Spleen (tissue), 11 donors: ENCODE data around the gene DCST2. TPM values are rescaled to one million over a fixed set of nuclear protein-coding genes. Genes with fewer than 3 reads are reported as not detected.

Source experiments
- DNase-seq: peaks from one replicate; pipeline ENCODE4 v3.0.0-alpha.2; 2020
- H3K27ac ChIP-seq, 8 donors: fragments of 200-600 bp; sonication (generic) in 7 of 8; 1 replicate in 4 of 8; 2 replicates in 4 of 8; pipeline versions ENCODE4 v1.5.0 to v1.8.0; 2016 to 2021; ENCODE audit warnings: inconsistent platforms in 4 of 8, mild to moderate bottlenecking in 4 of 8, moderate library complexity in 1 of 8
- H3K27me3 ChIP-seq, 7 donors: fragments of 200-600 bp; sonication (generic) in 6 of 7; replicated peaks in 1 of 7; 1 replicate in 4 of 7; 2 replicates in 3 of 7; pipeline versions ENCODE4 v1.5.0 to v1.8.0; 2016 to 2021; ENCODE audit warnings: inconsistent platforms in 3 of 7, mild to moderate bottlenecking in 1 of 7
- H3K36me3 ChIP-seq, 6 donors: fragments of 200-600 bp; sonication (generic) in 5 of 6; 1 replicate in 4 of 6; 2 replicates in 2 of 6; pipeline versions ENCODE4 v1.5.0 to v1.8.0; 2016 to 2021; ENCODE audit warnings: inconsistent platforms in 2 of 6
- H3K4me1 ChIP-seq, 6 donors: fragments of 200-600 bp; sonication (generic) in 5 of 6; 1 replicate in 3 of 6; 2 replicates in 3 of 6; pipeline versions ENCODE4 v1.5.0 to v1.8.0; 2016 to 2021; ENCODE audit warnings: inconsistent platforms in 3 of 6
- H3K4me3 ChIP-seq, 8 donors: fragments of 200-600 bp; sonication (generic) in 7 of 8; 1 replicate in 4 of 8; 2 replicates in 4 of 8; pipeline versions ENCODE4 v1.5.0 to v1.8.0; 2016 to 2021; ENCODE audit warnings: inconsistent platforms in 4 of 8, mild to moderate bottlenecking in 4 of 8, moderate library complexity in 2 of 8
- H3K9me3 ChIP-seq, 8 donors: fragments of 200-600 bp; sonication (generic) in 7 of 8; 1 replicate in 4 of 8; 2 replicates in 4 of 8; pipeline versions ENCODE4 v1.5.0 to v1.8.0; 2016 to 2021; ENCODE audit warnings: inconsistent platforms in 4 of 8
- POLR2A ChIP-seq, 3 donors: fragments of 450-650 bp; IDR thresholded peaks; one replicate each; pipeline ENCODE4 v1.5.1; 2017; ENCODE audit warnings: antibody characterized with exemption in 3 of 3, mild to moderate bottlenecking in 1 of 3
- POLR2AphosphoS5 ChIP-seq, 3 donors: sonication (generic); formaldehyde crosslinking; IDR thresholded peaks; one replicate each; pipeline ENCODE4 v1.5.1; 2017; ENCODE audit warnings: antibody characterized with exemption in 3 of 3
- WGBS, 5 donors: extraction: QIAGEN DNeasy Blood & Tissue Kit in 3 of 5; methylation state at CpG; one replicate each; pipeline versions ENCODE4 v1.1.5 to v1.1.7; 2013 to 2018; 5-methylcytosine and 5-hydroxymethylcytosine counted together
- intact Hi-C: fragments of 100-400 bp; cut with DNase I; formaldehyde crosslinking; loops from one replicate; pipeline ENCODE4 v1.15.0; 2023; ENCODE audit warnings: low total_unique reads
- polyA plus RNA-seq, 3 donors: library from polyadenylated mRNA; stranded (reverse); fragments of 200-250 nt; gene quantifications; one replicate each; pipeline ENCODE4 v1.2.1, GENCODE V29; 2013
- total RNA-seq, 7 donors: library from RNA; depleted of rRNA in 3 of 7; stranded (reverse); fragments of >200 nt in 3 of 7; fragmentation: NEBNext Ultra II Directional in 4 of 7; extraction: Animal tissue kit (Norgen Biotek cat#: 25700) in 4 of 7; gene quantifications; one replicate each; pipeline versions ENCODE4 v1.1.0 to v1.2.1, GENCODE V29; 2016 to 2021
- TF ChIP-seq, protein P1 (sequence below), 11 experiments: fragments of 200-600 bp in 7 of 11; fragments of 450-650 bp in 4 of 11; sonication (generic) in 4 of 11; IDR thresholded peaks in 8 of 11; conservative IDR thresholded peaks in 3 of 11; 1 replicate in 7 of 11; 2 replicates in 4 of 11; pipeline versions ENCODE4 v1.4.0 to v1.8.0; 2016 to 2021; ENCODE audit warnings: antibody characterized with exemption in 11 of 11, inconsistent platforms in 4 of 11, mild to moderate bottlenecking in 1 of 11
- donor health status: healthy with polysubstance abuse.
- donor health status: DM: no; HTN: no; CAD: no; lungs with moderate emphysema.
- donor health status: DM: no; HTN: no; CAD: no.
- donor health status: Bipolar disorder and iron deficiency.
- donor health status: healthy.
- donor health status: DM: no; HTN: no; CAD: no.
- donor health status: DM: yes; HTN: yes; CAD: no.

Gene DCST2
- total and polyA plus RNA-seq, 10 donors = 0.54 to 4.1 (median 1.0) TPM; not detected in 1

DNA sequence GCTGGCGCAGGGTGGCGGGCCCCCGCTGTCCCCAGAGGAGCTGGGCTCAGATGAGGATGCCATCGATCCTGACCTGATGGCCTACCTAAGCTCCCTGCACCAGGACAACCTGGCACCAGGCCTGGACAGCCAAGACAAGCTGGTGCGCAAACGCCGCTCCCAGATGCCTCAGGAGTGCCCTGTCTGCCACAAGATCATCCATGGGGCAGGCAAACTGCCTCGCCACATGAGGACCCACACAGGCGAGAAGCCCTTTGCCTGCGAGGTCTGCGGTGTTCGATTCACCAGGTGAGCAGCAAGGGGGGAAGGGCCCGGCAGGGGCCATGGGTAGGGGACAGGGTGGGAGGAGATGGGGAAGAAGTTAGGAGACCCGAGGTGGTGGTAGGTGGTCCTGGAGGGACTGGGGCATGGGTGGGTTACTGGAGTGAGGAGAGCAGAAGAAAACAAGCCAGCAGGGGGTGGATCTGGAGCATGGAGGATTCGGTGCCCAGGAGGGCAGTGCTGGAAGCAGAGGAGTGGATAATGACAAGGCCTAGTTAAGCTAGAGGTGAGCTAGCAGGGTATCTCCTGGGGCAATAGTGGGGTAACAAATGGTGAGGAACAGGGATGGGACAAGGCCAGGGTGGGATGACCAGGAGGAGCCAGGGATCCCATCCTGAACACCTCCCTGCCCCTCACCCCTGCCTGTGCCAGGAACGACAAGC lies 17.9 kb downstream of the DCST2 start:
- no peaks in the 10 kb centered on the region for H3K27me3 ChIP-seq
- no peaks in the 10 kb centered on the region for H3K9me3 ChIP-seq
- 85 to 90% (median 86%) methylated on average over 16 of the region's 16 CpGs for WGBS, 5 donors
- DNase-seq = peak; percentile 82
- peak overlapping the region in 1 of 8 donors; percentile 72 for H3K4me3 ChIP-seq
- peak overlapping the region in 7 of 8 donors; percentile 78 to 99 (median 88) for H3K27ac ChIP-seq
- TF ChIP-seq POLR2AphosphoS5 (IDR thresholded peaks at IDR 0.05) (peak in 1 of 3 donors; percentile 52), POLR2A (IDR thresholded peaks at IDR 0.05) (no peak)
- H3K36me3 ChIP-seq = peaks cover 0 to 45% (median 19%) of the 10 kb centered on the region in 6 donors
- peaks cover 47 to 93% (median 89%) of the 10 kb centered on the region in 6 donors for H3K4me1 ChIP-seq
- intact Hi-C loops = no loop called here

DNA sequence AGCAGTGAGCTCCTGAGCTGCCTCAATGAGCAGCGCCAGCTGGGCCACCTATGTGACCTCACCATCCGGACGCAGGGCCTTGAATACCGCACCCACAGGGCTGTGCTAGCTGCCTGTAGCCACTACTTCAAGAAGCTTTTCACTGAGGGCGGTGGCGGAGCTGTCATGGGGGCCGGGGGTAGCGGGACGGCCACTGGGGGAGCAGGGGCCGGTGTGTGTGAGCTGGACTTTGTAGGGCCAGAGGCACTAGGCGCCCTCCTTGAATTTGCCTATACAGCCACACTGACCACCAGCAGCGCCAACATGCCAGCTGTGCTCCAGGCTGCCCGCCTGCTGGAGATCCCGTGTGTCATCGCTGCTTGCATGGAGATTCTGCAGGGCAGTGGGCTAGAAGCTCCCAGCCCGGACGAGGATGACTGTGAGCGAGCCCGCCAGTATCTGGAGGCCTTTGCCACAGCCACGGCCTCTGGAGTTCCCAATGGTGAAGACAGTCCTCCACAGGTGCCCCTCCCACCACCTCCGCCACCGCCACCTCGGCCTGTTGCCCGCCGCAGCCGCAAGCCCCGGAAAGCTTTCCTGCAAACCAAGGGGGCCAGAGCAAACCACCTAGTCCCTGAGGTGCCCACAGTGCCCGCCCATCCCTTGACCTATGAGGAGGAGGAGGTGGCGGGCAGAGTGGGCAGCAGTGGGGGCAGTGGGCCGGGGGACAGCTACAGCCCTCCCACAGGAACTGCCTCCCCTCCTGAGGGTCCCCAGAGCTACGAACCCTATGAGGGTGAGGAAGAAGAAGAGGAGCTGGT lies 18.7 kb downstream of the DCST2 start:
- Histone ChIP-seq H3K36me3 (peaks cover 0 to 45% (median 19%) of the 10 kb centered on the region in 6 donors), H3K4me1 (peaks cover 47 to 100% (median 96%) of the 10 kb centered on the region in 6 donors), H3K4me3 (no peak overlapping the region), H3K27me3 (no peaks in the 10 kb centered on the region), H3K27ac (peak overlapping the region in 5 of 8 donors; percentile 29 to 99 (median 96)), H3K9me3 (no peaks in the 10 kb centered on the region)
- 88 to 96% (median 91%) methylated on average over 15 to 31 of the region's 31 CpGs for WGBS, 5 donors
- intact Hi-C loops = no loop called here
- TF ChIP-seq POLR2A (IDR thresholded peaks at IDR 0.05) (no peak), POLR2AphosphoS5 (IDR thresholded peaks at IDR 0.05) (peak in 1 of 3 donors; percentile 55)
- no peak for DNase-seq

DNA sequence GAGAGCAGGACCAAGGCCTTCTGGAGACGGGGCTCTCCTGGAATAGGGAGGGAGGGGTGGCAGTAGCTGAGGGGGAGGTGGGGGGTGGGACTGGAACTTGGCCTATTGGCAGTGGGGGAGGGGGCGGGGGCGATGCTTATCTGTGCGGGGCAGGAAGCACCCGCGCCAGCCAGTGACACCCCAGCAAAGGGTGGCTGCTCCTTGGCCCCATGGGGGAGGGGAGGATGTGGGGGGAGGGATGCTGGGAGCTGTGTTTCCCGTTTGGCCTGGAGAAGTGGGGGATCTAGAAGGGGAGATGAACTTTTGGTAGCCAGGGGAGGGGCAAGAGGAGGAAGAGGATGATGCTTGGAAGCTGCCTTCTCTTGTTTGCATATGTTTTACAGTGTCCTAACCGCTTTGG lies 19.9 kb downstream of the DCST2 start:
- peaks cover 0 to 45% (median 19%) of the 10 kb centered on the region in 6 donors for H3K36me3 ChIP-seq
- TF ChIP-seq POLR2A (IDR thresholded peaks at IDR 0.05) (no peak), POLR2AphosphoS5 (IDR thresholded peaks at IDR 0.05) (peak in 1 of 3 donors; percentile 45)
- peaks cover 47 to 100% (median 100%) of the 10 kb centered on the region in 6 donors for H3K4me1 ChIP-seq
- 14 to 21% (median 19%) methylated on average over 4 to 8 of the region's 8 CpGs for WGBS, 5 donors
- peak overlapping the region in 7 of 8 donors; percentile 60 to 99 (median 95) for H3K27ac ChIP-seq
- H3K27me3 ChIP-seq = no peaks in the 10 kb centered on the region
- no peak for DNase-seq
- intact Hi-C loops = no loop called here
- peak overlapping the region in 1 of 8 donors; percentile 30 for H3K4me3 ChIP-seq
- no peaks in the 10 kb centered on the region for H3K9me3 ChIP-seq

DNA sequence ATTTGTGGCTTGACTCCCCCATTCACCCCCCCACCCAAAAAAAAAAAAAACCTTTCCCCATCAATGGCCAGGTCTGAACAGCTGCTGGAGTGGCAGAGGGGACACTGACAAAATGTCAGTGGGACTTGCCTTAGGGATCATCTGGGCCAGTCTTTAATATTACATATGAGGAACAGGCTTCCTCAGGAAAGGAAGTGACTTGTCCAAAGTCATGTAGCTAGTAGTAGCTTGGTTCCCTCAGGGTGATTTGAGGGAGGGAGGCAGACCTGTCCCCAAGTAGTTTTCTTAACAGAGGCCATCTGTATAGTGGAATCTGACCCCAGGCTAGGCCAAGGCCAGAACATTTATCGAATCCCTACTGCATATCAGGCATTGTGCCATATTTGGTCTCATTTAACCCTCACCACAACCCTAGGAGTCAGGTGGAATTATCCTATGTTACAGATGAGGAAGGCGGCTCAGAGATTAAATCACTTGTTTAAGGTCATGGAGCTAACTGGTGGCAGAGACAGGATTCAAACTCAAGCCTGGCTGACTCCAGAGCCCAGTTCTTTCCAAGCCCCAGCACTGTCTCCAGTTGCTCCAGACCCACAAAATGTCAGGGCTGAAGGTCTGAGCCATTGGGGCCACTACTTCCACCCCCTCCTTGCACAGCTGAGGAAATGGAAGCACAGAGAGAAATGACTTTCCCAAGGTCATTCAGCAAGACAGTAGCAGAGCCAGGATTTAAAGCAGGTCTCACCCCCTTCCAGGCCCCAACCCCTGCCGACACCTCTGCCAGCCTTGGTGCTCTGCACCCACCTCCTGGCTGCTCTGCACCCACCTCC lies 20.6 kb downstream of the DCST2 start:
- Histone ChIP-seq H3K27ac (peak overlapping the region in 7 of 8 donors; percentile 60 to 99 (median 95)), H3K9me3 (no peaks in the 10 kb centered on the region), H3K4me3 (peak overlapping the region in 1 of 8 donors; percentile 76), H3K36me3 (peaks cover 0 to 45% (median 19%) of the 10 kb centered on the region in 6 donors), H3K27me3 (no peaks in the 10 kb centered on the region), H3K4me1 (peaks cover 43 to 100% (median 100%) of the 10 kb centered on the region in 6 donors)
- TF ChIP-seq POLR2AphosphoS5 (IDR thresholded peaks at IDR 0.05) (no peak), POLR2A (IDR thresholded peaks at IDR 0.05) (no peak)
- TF ChIP-seq, protein P1, sequence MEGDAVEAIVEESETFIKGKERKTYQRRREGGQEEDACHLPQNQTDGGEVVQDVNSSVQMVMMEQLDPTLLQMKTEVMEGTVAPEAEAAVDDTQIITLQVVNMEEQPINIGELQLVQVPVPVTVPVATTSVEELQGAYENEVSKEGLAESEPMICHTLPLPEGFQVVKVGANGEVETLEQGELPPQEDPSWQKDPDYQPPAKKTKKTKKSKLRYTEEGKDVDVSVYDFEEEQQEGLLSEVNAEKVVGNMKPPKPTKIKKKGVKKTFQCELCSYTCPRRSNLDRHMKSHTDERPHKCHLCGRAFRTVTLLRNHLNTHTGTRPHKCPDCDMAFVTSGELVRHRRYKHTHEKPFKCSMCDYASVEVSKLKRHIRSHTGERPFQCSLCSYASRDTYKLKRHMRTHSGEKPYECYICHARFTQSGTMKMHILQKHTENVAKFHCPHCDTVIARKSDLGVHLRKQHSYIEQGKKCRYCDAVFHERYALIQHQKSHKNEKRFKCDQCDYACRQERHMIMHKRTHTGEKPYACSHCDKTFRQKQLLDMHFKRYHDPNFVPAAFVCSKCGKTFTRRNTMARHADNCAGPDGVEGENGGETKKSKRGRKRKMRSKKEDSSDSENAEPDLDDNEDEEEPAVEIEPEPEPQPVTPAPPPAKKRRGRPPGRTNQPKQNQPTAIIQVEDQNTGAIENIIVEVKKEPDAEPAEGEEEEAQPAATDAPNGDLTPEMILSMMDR (IDR thresholded peaks at IDR 0.05 in 8 of 11, conservative IDR thresholded peaks at IDR 0.05 in 3 of 11) = no peak
- peak; percentile 69 for DNase-seq
- 52 to 88% (median 65%) methylated on average over 2 to 3 of the region's 3 CpGs for whole genome bisulfite sequencing, 5 donors
- intact Hi-C loops = no loop called here

DNA sequence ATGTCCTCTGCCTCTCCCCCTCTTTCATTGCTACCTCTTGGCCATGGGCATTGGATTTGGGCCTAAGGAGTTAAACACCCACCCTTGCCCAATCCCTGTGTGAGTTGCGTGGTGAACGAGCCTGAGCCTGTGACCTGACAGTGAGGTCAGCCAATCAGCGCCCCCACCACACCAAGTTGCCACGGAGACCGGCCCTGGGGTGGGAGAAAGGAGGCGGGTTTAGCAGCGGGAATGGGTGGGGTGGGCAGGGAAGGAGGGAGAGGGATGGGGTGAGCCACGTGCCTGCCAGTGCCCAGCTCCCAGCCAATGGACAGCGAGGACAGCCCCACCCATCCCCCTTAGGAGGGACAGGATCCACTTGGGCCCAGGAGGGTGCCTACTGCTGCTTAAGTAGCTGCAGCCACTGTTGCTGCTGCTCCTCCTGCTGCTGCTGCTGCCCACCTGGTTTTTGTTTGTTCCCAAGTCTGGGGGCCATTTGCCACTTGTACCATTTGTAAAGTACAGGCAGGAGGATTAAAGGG lies 21.5 kb downstream of the DCST2 start:
- intact Hi-C loops = no loop called here
- Histone ChIP-seq H3K4me1 (peaks cover 37 to 100% (median 100%) of the 10 kb centered on the region in 6 donors), H3K36me3 (peaks cover 0 to 45% (median 19%) of the 10 kb centered on the region in 6 donors), H3K4me3 (peak overlapping the region in 1 of 8 donors; percentile 76), H3K27ac (peak overlapping the region in 7 of 8 donors; percentile 60 to 99 (median 95)), H3K27me3 (no peaks in the 10 kb centered on the region), H3K9me3 (no peaks in the 10 kb centered on the region)
- TF ChIP-seq POLR2AphosphoS5 (IDR thresholded peaks at IDR 0.05) = peak in 1 of 3 donors; percentile 29
- TF ChIP-seq POLR2A (IDR thresholded peaks at IDR 0.05) = no peak
- 31 to 59% (median 46%) methylated on average over 5 to 9 of the region's 9 CpGs for WGBS, 5 donors
- peak; percentile 81 for DNase-seq
